HG02870 (cell line): Measurements from ENCODE around the gene MAPK1.
"Not testable (repeated sequence)": the region's sequence is repeated elsewhere in the genome, so short reads cannot be mapped to it uniquely, and the experiment has no call there.

ENCODE experiments used
- ATAC-seq: cut with Tn5 transposase; IDR thresholded peaks from one replicate; pipeline ENCODE4 v1.9.1; 2021; ENCODE audit warnings: mild to moderate bottlenecking, moderate library complexity; ENCODE audit not compliant: unreplicated experiment

The MAPK1 gene

GRCh38 chr22:21823740-21824444, 43.6 kb downstream of the MAPK1 start:
- ATAC-seq = no peak

DNA sequence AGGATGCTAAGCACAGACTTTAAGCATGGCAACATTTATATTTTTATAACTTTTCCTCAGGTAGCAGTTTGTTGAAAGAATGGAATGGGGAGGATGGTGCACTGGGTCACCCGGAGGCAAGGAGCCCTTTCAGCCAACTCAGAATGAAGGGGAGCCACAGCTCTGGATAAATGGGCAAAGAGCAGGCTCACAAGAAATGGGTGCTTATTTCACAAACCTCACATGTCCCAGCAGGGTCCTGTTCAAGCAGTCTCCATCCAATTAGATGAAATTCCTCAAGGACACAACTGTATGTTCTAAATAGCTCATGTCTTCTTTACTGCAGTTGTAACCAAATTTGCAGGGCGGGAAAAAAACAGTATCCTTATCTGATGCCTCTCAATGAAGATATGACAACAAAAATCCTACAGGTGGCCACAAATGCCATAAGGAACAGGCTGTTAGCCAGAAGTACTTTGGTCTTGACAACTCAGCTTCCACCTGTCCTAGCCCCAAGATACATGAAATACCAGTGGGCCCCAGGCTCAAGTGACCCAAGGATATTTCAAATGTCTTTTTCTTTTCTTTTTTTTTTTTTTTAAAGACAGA, 48.2 kb downstream of the MAPK1 start:
- ATAC-seq = no peak

DNA sequence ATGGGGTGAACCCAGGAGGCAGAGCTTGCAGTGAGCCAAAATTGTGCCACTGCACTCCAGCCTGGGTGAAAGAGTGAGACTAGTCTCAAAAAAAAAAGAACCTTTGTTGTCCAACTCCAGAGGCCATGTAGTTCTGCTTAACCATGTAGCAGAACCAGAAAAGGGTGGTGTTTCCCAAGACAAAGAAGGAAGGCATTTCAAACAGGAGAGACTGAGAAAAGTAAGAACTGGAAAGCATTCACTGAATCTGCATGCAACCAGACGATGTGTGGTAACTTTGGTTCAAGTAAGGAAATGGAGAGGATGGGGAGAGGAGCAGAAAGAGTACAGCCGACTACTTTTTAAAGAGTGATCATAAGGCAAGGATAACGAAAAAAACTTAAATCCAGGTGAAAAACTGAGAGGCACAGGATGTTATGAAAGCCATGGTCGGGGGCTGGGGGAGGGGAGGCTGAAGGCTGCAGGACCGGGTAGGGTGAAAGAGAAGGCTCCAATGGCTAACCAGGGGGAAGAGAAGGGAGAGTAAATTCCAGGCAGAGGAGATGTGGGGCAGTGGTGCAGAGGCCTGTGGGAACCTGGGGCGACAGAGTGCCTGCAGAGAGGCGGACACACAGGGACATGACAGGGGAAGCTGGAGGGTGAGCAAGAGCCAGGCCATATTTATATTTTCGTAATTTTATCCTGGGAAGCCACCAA, 48.8 kb downstream of the MAPK1 start:
- no peak for ATAC-seq

DNA sequence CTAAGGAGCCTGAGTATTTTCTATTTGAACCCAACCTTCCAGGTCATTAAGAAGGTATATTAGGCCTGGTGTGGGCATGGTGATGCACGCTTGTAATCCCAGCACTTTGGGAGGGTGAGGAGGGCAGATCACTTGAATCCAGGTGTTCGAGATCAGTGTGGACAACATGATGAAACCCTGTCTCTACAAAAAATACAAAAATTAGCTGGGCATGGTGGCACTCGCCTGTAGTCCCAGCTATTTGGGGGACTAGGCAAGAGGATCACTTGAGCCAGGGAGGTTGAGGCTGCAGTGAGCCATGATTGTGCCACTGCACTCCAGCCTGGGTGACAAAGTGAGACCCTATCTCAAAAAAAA, 50.0 kb downstream of the MAPK1 start:
- ATAC-seq = not testable (repeated sequence)

DNA sequence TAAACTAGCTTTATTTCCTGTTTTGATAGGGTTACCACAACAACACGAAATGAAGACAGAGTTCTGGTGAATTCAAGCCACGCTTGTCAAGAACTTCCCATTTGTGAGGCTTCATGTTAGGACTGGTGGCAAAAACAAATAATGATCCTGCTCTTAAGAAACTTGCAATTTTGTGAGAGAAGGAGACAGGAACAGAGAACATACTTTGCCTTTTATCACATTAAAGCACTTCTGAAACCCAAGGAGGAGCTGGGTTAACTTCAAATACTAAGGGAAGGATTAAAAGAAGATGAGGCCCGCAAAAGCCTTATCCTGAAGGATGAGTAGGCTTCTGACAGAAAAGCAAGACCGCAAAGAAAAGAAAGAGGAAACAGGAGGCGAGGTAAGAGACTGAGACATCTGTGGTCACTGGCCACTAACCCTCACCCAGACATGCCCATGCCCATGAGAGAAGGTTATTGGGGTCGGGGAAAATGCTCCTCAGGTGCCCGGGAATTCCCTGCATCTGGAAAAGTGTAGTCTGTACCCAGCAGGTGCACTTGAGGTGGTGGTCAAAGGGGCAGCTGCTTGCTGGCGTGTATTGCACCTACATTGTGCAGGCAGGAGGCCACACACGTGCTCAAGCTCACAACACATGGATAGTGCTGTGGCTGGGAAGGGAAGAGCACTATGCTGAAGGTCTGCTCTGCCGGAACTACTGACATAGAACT, 50.5 kb downstream of the MAPK1 start:
- no peak for ATAC-seq

DNA sequence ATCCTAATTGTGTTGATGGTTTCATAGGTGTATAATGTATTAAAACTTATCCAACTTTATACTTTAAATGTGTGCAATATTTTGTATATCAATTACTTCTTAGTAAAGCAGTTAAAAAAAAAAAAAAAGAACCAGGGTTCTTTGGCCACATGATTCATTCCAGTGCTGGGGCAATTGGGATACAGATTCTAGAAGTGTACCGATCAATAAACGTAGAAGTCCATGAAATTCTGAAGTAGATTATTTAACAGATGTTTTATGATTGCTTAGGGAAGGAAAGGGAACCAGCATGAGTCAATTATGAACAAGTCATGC, 51.0 kb downstream of the MAPK1 start:
- no peak for ATAC-seq

DNA sequence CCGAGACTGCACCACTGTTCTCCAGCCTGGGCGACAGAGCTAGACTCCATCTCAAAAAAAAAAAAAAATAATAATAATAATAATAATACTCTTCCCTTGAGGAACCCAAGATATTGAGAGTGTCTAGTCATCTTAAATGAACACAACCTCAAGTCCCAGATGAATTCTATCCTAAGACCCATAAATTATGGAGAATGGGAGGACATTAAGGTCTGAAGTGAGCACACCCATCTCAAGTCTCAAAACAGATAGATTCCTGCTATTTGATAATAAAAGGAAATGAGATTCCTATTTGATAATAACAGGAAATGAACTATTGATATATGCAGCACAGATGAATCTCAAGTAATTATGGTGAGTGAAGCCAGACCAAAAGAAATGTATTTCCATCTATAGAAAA, 51.5 kb downstream of the MAPK1 start:
- no peak for ATAC-seq

- ATAC-seq = no peak
Observed at GRCh38 chr22:21815357-21815756, 52.1 kb downstream of the MAPK1 start.

DNA sequence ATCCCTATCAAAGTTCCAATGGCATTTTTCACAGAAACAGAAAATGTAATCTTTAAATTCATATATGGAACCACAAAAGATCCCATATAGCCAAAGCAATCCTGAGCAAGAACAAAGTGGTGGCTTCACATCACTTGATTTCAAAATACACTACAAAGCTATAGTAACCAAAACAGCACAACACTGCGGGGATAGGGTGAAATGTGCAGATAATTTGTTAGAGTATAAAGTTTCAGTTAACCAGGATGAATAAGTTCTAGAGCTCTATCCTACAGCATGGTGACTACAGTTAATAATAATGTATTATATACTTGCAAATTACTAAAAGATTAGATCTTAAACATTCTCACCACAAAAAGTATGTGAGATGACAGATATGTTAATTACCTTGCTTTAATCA, 55.5 kb downstream of the MAPK1 start:
- no peak for ATAC-seq

- ATAC-seq = no peak
Observed at GRCh38 chr22:21807544-21808529, 59.6 kb downstream of the MAPK1 start.

DNA sequence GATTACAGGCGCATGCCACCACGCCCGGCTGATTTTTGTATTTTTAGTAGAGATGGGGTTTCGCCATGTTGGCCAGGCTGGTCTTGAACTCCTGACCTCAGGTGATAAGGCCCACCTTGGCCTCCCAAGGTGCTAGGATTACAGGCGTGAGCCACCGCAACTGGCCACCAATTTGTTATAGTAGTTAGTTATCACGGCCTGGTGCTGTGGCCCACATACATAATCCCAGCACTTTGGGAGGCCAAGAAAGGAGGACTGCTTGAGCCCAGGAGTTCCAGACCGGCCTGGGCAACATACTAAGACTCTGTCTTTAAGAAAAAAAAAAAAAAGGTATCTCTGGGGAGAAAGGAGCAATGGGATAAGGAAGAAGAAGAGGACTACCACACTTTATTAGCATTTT, 62.1 kb downstream of the MAPK1 start:
- ATAC-seq = not testable (repeated sequence)

DNA sequence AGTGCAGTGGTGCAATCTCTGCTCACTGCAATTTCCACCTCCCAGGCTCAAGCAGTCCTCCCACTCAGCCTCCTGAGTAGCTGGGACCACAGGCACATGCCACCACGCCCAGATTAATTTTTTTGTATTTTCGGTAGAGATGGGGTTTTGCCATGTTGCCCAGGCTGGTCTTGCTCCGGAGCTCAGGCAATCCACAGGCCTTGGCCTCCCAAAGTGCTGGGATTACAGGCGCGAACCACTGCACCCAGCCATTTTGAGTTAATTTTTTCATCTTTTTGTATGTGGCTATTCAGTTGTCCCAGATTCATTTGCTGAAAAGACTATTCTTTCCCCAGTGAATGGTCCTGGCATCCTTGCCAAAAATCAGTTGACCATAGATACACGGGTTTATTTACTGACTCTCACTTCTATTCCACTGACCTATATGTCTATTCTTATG, 63.6 kb downstream of the MAPK1 start:
- ATAC-seq = no peak

DNA sequence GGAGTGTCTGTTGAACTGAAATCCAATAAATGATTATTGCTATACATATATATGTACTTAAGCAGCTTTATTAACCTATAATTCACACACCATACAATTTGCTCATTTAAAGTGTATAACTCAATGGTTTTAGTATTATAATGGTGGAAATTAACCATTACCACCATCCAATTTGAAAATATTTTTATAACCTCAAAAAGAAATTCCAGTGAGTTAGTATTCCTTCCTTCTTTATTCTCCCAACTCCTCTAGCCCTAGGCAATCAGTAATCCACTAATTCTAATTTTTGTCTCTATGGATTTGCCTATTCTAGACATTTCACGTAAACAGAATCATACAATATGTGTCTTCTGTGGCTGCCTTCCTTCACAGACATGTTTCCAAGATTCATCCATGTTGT, 64.8 kb downstream of the MAPK1 start:
- ATAC-seq = no peak

GRCh38 chr22:21802056-21802455, 65.4 kb downstream of the MAPK1 start:
- ATAC-seq = no peak

- ATAC-seq = not testable (repeated sequence)
Observed at GRCh38 chr22:21801304-21801644, 66.2 kb downstream of the MAPK1 start.

GRCh38 chr22:21800552-21801303, 66.7 kb downstream of the MAPK1 start:
- no peak for ATAC-seq

DNA sequence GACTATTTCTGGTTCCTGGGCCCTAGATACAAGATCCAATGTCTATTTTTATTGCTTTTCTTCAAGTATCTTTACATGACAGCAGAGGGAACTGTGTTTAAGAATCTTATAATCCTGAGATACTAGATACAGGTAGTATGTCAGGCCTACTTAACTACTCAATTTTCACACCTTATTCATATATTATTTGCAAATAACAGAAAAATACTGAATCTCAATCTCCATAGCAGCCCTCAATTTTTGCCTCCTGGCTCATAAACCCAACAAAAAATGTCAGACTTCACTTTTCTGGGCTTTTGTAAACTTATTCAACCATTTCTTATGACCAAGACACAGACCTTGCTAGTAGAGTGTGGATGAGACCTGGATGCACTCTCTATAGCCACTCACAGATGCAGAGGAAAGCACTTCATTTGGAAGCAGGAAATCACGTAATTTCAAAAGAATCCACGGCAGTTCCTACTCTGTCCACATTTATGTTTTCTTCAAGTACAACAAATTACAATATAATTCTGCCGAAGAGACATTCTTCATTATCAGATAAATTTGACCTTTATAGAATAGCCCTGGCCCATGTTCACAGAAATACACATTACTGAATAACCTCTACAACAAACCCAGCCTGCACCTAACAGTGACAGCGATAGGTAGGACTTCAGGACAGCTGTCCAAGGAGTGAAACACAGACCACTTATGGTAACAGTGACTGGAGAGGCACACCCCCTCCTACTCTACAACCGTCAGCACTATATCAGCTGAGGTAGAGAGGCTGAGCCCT, 69.8 kb downstream of the MAPK1 start:
- ATAC-seq = no peak

DNA sequence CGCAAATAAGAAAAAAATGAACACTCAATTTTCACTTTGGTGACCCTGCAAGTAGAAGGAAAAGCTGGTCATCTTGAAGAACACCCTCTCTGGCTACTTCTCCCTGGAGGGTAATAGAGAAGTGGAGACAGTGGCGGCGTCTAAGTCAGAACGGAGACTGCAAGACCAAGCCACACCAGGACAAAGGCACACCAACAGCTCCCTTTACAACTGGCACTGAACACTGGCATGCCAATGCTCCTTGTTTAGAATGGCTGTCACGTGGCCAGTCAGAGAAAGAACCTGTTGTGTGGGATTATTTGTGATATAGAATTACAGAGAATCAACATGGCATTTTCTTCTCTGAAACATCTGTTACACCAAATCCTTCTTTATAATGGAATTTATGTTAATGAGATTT, 70.6 kb downstream of the MAPK1 start:
- no peak for ATAC-seq

- ATAC-seq = no peak
Observed at GRCh38 chr22:21796231-21796630, 71.2 kb downstream of the MAPK1 start.
